Stimulated activated naive CD8-positive, alpha-beta T cell treated with anti-CD3 and anti-CD28 coated beads, Interleukin-15, Interleukin-2, amounts not matched to agents 100 U/mL and 50 U/mL, for 24 hours (primary cell): ENCODE results near the gene PTPRN2.
"Not testable (repeated sequence)": the region's sequence is repeated elsewhere in the genome, so short reads cannot be mapped to it uniquely, and the experiment has no call there.

Experiments
- ATAC-seq: fragments of 150-1000 bp; cut with Tn5 transposase; one replicate; pipeline ENCODE4 v1.10.0; 2021
- DNase-seq: peaks from one replicate; pipeline ENCODE4 v3.0.0; 2021

The PTPRN2 gene

GRCh38 chr7:158382363-158383254, 205.0 kb downstream of the PTPRN2 start:
- ATAC-seq (no peak), DNase-seq (no peak)

- no peak for ATAC-seq
- DNase-seq, result no peak
Measured at GRCh38 chr7:158381956-158382355, 205.7 kb downstream of the PTPRN2 start.

GRCh38 chr7:158378978-158379377, 208.6 kb downstream of the PTPRN2 start:
- ATAC-seq (no peak), DNase-seq (no peak)

GRCh38 chr7:158377800-158378623, 209.6 kb downstream of the PTPRN2 start:
- ATAC-seq (no peak), DNase-seq (no peak)

- not testable (repeated sequence) for DNase-seq, ATAC-seq
Measured at GRCh38 chr7:158376839-158377186, 210.8 kb downstream of the PTPRN2 start.

- not testable (repeated sequence) for ATAC-seq
- peak; percentile 11 for DNase-seq
Measured at GRCh38 chr7:158376146-158376838, 211.3 kb downstream of the PTPRN2 start.

- ATAC-seq, result no peak
Measured at GRCh38 chr7:158375034-158375433, 212.6 kb downstream of the PTPRN2 start.

GRCh38 chr7:158374586-158374985, 213.0 kb downstream of the PTPRN2 start:
- no peak for DNase-seq
- no peak for ATAC-seq

More at GRCh38 chr7:158375034-158375433, 212.6 kb downstream of the PTPRN2 start:
- no peak for DNase-seq

GRCh38 chr7:158374146-158374545, 213.5 kb downstream of the PTPRN2 start:
- DNase-seq (no peak), ATAC-seq (no peak)

GRCh38 chr7:158373476-158374133, 214.0 kb downstream of the PTPRN2 start:
- no peak for ATAC-seq
- no peak for DNase-seq

GRCh38 chr7:158372400-158373342, 215.0 kb downstream of the PTPRN2 start:
- ATAC-seq (no peak), DNase-seq (no peak)

GRCh38 chr7:158371856-158372255, 215.8 kb downstream of the PTPRN2 start:
- no peak for DNase-seq
- no peak for ATAC-seq

- ATAC-seq (no peak), DNase-seq (no peak)
Measured at GRCh38 chr7:158369866-158370265, 217.8 kb downstream of the PTPRN2 start.

GRCh38 chr7:158369290-158369689, 218.3 kb downstream of the PTPRN2 start:
- DNase-seq (no peak), ATAC-seq (no peak)

- DNase-seq, result no peak
Measured at GRCh38 chr7:158368449-158368848, 219.2 kb downstream of the PTPRN2 start.

GRCh38 chr7:158367634-158367982, 220.0 kb downstream of the PTPRN2 start:
- ATAC-seq (no peak), DNase-seq (no peak)

More at GRCh38 chr7:158368449-158368848, 219.2 kb downstream of the PTPRN2 start:
- no peak for ATAC-seq

- ATAC-seq (no peak), DNase-seq (no peak)
Measured at GRCh38 chr7:158366916-158367633, 220.5 kb downstream of the PTPRN2 start.

GRCh38 chr7:158366346-158366745, 221.3 kb downstream of the PTPRN2 start:
- no peak for DNase-seq
- no peak for ATAC-seq

- no peak for DNase-seq
- ATAC-seq, result no peak
Measured at GRCh38 chr7:158365267-158365666, 222.4 kb downstream of the PTPRN2 start.

- ATAC-seq, result no peak
- DNase-seq, result no peak
Measured at GRCh38 chr7:158364451-158364850, 223.2 kb downstream of the PTPRN2 start.
